ENCODE data around the gene ARHGAP15. TPM values are rescaled to one million over a fixed set of nuclear protein-coding genes. Genes with fewer than 3 reads are reported as not detected.

The ARHGAP15 gene
- total RNA-seq, 1 experiment from 2014 or later, result 82.8 TPM

GRCh38 chr2:143603035-143603655, 473.9 kb downstream of the ARHGAP15 start:
- no peak overlapping the region for H3K27ac ChIP-seq (ENCODE audit: low read length)
- DNase-seq, result no peak

DNA sequence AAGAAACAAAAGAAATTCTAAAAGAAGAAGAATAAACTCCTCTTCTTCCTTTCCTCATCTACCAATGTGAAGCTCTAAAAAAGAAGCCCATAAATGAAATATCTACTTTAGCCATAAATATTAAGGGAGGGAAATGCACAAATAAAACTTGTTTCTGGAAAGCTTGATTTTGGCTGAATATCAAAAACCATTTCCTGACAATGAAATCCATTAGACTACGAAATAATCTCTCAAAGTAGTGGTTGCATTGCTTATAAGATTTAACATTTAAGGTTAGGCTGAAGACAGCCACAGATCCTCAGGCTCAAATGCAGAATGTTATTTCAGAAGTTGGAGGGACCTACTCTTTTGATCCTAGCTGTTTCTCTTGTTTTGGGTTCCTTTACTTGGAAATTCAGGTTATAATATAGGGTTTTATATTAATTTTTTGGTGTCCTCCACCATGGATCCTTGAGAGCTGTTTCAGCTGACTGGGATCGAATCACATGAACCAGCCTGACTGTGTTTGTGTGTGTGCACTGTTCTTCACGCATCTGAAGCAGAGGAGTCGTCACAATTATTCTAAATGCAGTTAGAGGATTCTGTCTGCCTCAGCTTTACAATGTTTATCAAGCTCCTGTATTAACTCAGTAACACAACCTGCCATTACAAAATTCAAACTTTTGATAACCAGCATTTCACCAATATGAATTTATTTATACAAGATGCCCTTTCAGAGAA, 474.8 kb downstream of the ARHGAP15 start:
- H3K9me3 ChIP-seq (ENCODE audit: low read length), result no peaks in the 10 kb centered on the region
- H3K36me3 ChIP-seq (ENCODE audit: insufficient read depth, low read length), result no peaks in the 10 kb centered on the region
- H3K79me2 ChIP-seq (ENCODE audit: low read length), result no peaks in the 10 kb centered on the region
- H3K4me3 ChIP-seq (ENCODE audit: low read length), result no peak overlapping the region
- H3K27me3 ChIP-seq (ENCODE audit: low read length), result no peaks in the 10 kb centered on the region
- no peak for DNase-seq
- no peaks in the 10 kb centered on the region for H3K9me2 ChIP-seq (replicated peaks; ENCODE audit: insufficient read depth, low read length)
- H3K27ac ChIP-seq (ENCODE audit: low read length), result no peak overlapping the region
- no peak overlapping the region for H2AFZ ChIP-seq (ENCODE audit: low read length)
- H3K9ac ChIP-seq (ENCODE audit: low read length), result no peak overlapping the region
- no peaks in the 10 kb centered on the region for H4K20me1 ChIP-seq (ENCODE audit: insufficient read depth, low read depth, low read length)
- H3K4me2 ChIP-seq (ENCODE audit: low read depth, low read length, poor library complexity, severe bottlenecking), result no peak overlapping the region
- H3K4me1 ChIP-seq (ENCODE audit: low read length), result no peaks in the 10 kb centered on the region

More at GRCh38 chr2:143603035-143603655, 473.9 kb downstream of the ARHGAP15 start:
- Histone ChIP-seq H3K9me2 (replicated peaks; ENCODE audit: insufficient read depth, low read length) (no peaks in the 10 kb centered on the region), H3K79me2 (ENCODE audit: low read length) (no peaks in the 10 kb centered on the region), H3K4me3 (ENCODE audit: low read length) (no peak overlapping the region), H3K36me3 (ENCODE audit: insufficient read depth, low read length) (no peaks in the 10 kb centered on the region), H3K9ac (ENCODE audit: low read length) (no peak overlapping the region), H2AFZ (ENCODE audit: low read length) (no peak overlapping the region), H3K27me3 (ENCODE audit: low read length) (no peaks in the 10 kb centered on the region), H3K9me3 (ENCODE audit: low read length) (no peaks in the 10 kb centered on the region), H3K4me1 (ENCODE audit: low read length) (no peaks in the 10 kb centered on the region), H3K4me2 (ENCODE audit: low read depth, low read length, poor library complexity, severe bottlenecking) (no peak overlapping the region), H4K20me1 (ENCODE audit: insufficient read depth, low read depth, low read length) (no peaks in the 10 kb centered on the region)

DNA sequence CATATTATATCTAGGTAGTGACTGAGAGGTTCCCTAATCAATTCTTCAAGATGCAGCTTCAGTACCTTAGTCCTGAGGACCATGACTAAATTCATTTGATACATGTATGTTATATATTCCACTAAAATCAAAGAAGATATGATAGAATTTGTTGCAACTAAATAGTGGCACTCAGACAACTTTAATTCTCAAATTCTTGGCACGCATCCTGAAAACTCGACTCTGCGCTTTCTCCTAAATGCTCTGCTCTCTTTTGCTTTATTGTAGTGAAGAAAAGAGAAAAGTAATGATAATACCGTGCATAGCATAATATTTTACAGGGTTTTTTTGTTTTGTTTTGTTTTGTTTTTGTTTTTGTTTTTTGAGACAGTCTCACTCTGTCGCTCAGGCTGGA, 475.3 kb downstream of the ARHGAP15 start:
- Histone ChIP-seq H3K79me2 (ENCODE audit: low read length) (no peaks in the 10 kb centered on the region), H4K20me1 (ENCODE audit: insufficient read depth, low read depth, low read length) (no peaks in the 10 kb centered on the region), H3K9me2 (replicated peaks; ENCODE audit: insufficient read depth, low read length) (no peaks in the 10 kb centered on the region), H2AFZ (ENCODE audit: low read length) (no peak overlapping the region), H3K9ac (ENCODE audit: low read length) (no peak overlapping the region), H3K4me2 (ENCODE audit: low read depth, low read length, poor library complexity, severe bottlenecking) (no peak overlapping the region), H3K36me3 (ENCODE audit: insufficient read depth, low read length) (no peaks in the 10 kb centered on the region), H3K4me1 (ENCODE audit: low read length) (no peaks in the 10 kb centered on the region), H3K27me3 (ENCODE audit: low read length) (no peaks in the 10 kb centered on the region), H3K4me3 (ENCODE audit: low read length) (no peak overlapping the region), H3K9me3 (ENCODE audit: low read length) (no peaks in the 10 kb centered on the region), H3K27ac (ENCODE audit: low read length) (no peak overlapping the region)
- DNase-seq, result no peak

- DNase-seq, result no peak
- Histone ChIP-seq H2AFZ (ENCODE audit: low read length) (no peak overlapping the region), H3K36me3 (ENCODE audit: insufficient read depth, low read length) (no peaks in the 10 kb centered on the region), H3K4me1 (ENCODE audit: low read length) (no peaks in the 10 kb centered on the region), H3K9ac (ENCODE audit: low read length) (no peak overlapping the region), H3K27me3 (ENCODE audit: low read length) (no peaks in the 10 kb centered on the region), H3K4me3 (ENCODE audit: low read length) (no peak overlapping the region), H3K9me2 (replicated peaks; ENCODE audit: insufficient read depth, low read length) (no peaks in the 10 kb centered on the region), H3K27ac (ENCODE audit: low read length) (no peak overlapping the region), H3K9me3 (ENCODE audit: low read length) (no peaks in the 10 kb centered on the region), H3K79me2 (ENCODE audit: low read length) (no peaks in the 10 kb centered on the region), H3K4me2 (ENCODE audit: low read depth, low read length, poor library complexity, severe bottlenecking) (no peak overlapping the region), H4K20me1 (ENCODE audit: insufficient read depth, low read depth, low read length) (no peaks in the 10 kb centered on the region)
Measured at GRCh38 chr2:143607231-143608062, 478.2 kb downstream of the ARHGAP15 start.

- DNase-seq, result no peak
- Histone ChIP-seq H3K9me2 (replicated peaks; ENCODE audit: insufficient read depth, low read length) (no peaks in the 10 kb centered on the region), H2AFZ (ENCODE audit: low read length) (no peak overlapping the region), H3K4me3 (ENCODE audit: low read length) (no peak overlapping the region), H3K9me3 (ENCODE audit: low read length) (no peaks in the 10 kb centered on the region), H3K4me1 (ENCODE audit: low read length) (no peaks in the 10 kb centered on the region), H3K9ac (ENCODE audit: low read length) (no peak overlapping the region), H4K20me1 (ENCODE audit: insufficient read depth, low read depth, low read length) (no peaks in the 10 kb centered on the region), H3K79me2 (ENCODE audit: low read length) (no peaks in the 10 kb centered on the region), H3K36me3 (ENCODE audit: insufficient read depth, low read length) (no peaks in the 10 kb centered on the region), H3K27ac (ENCODE audit: low read length) (no peak overlapping the region), H3K4me2 (ENCODE audit: low read depth, low read length, poor library complexity, severe bottlenecking) (no peak overlapping the region), H3K27me3 (ENCODE audit: low read length) (no peaks in the 10 kb centered on the region)
Measured at GRCh38 chr2:143608063-143608423, 478.8 kb downstream of the ARHGAP15 start.

DNA sequence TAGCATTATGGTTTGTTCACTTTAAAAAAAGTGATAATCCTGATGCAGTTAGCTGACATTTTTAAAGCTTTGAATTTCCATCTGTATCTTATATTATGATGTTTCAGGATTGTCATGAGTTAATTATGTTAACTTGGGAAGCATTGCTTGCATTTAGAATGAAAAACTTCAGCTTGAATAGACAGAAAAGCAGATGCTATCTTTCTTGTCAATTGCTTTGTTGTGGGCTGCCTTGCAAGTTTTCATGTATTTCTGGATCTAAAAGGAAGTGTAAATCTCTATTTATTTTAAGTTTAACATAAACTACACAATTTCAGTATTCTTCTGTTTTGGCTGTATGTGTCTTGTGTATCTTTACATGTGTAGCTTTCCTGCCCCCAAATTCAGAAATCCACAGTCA, 479.5 kb downstream of the ARHGAP15 start:
- Histone ChIP-seq H2AFZ (ENCODE audit: low read length) (no peak overlapping the region), H3K9me3 (ENCODE audit: low read length) (no peaks in the 10 kb centered on the region), H3K27ac (ENCODE audit: low read length) (no peak overlapping the region), H3K27me3 (ENCODE audit: low read length) (no peaks in the 10 kb centered on the region), H3K36me3 (ENCODE audit: insufficient read depth, low read length) (no peaks in the 10 kb centered on the region), H3K4me1 (ENCODE audit: low read length) (no peaks in the 10 kb centered on the region), H3K4me3 (ENCODE audit: low read length) (no peak overlapping the region), H3K9me2 (replicated peaks; ENCODE audit: insufficient read depth, low read length) (no peaks in the 10 kb centered on the region), H3K79me2 (ENCODE audit: low read length) (no peaks in the 10 kb centered on the region), H3K9ac (ENCODE audit: low read length) (no peak overlapping the region), H4K20me1 (ENCODE audit: insufficient read depth, low read depth, low read length) (no peaks in the 10 kb centered on the region), H3K4me2 (ENCODE audit: low read depth, low read length, poor library complexity, severe bottlenecking) (no peak overlapping the region)
- DNase-seq, result no peak

GRCh38 chr2:143611336-143611735, 482.1 kb downstream of the ARHGAP15 start:
- Histone ChIP-seq H3K9me2 (replicated peaks; ENCODE audit: insufficient read depth, low read length) (no peaks in the 10 kb centered on the region), H3K4me2 (ENCODE audit: low read depth, low read length, poor library complexity, severe bottlenecking) (no peak overlapping the region), H3K27me3 (ENCODE audit: low read length) (no peaks in the 10 kb centered on the region), H4K20me1 (ENCODE audit: insufficient read depth, low read depth, low read length) (no peaks in the 10 kb centered on the region), H2AFZ (ENCODE audit: low read length) (no peak overlapping the region), H3K9me3 (ENCODE audit: low read length) (no peaks in the 10 kb centered on the region), H3K9ac (ENCODE audit: low read length) (no peak overlapping the region), H3K4me3 (ENCODE audit: low read length) (no peak overlapping the region), H3K36me3 (ENCODE audit: insufficient read depth, low read length) (no peaks in the 10 kb centered on the region), H3K27ac (ENCODE audit: low read length) (no peak overlapping the region), H3K4me1 (ENCODE audit: low read length) (no peaks in the 10 kb centered on the region), H3K79me2 (ENCODE audit: low read length) (no peaks in the 10 kb centered on the region)
- DNase-seq, result no peak

DNA sequence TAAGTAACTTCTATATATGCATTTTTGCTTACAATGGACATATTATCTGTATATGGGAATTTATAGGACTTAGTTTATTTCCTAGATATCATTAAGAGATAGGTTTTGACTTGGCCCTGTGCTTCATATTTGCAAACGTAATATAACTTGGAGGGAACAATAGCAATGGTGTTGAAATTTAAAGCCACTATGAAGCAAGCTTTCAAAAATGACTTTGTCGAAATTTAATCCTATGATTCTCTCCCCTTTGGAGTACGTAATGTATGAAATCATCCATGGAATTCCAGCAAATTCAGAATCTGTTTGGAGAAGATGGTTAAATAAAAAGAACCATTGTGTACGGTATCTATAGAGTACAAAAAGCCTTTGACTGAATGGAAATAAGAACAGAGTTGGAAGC, 486.3 kb downstream of the ARHGAP15 start:
- H3K36me3 ChIP-seq (ENCODE audit: insufficient read depth, low read length), result no peaks in the 10 kb centered on the region
- H3K9ac ChIP-seq (ENCODE audit: low read length), result no peak overlapping the region
- H3K9me3 ChIP-seq (ENCODE audit: low read length), result no peaks in the 10 kb centered on the region
- peaks cover 15% of the 10 kb centered on the region for H3K4me1 ChIP-seq (ENCODE audit: low read length)
- no peak overlapping the region for H3K27ac ChIP-seq (ENCODE audit: low read length)
- H3K79me2 ChIP-seq (ENCODE audit: low read length), result no peaks in the 10 kb centered on the region
- no peaks in the 10 kb centered on the region for H3K27me3 ChIP-seq (ENCODE audit: low read length)
- no peak for DNase-seq
- H3K4me3 ChIP-seq (ENCODE audit: low read length), result no peak overlapping the region
- H3K9me2 ChIP-seq (replicated peaks; ENCODE audit: insufficient read depth, low read length), result no peaks in the 10 kb centered on the region
- no peaks in the 10 kb centered on the region for H4K20me1 ChIP-seq (ENCODE audit: insufficient read depth, low read depth, low read length)
- no peak overlapping the region for H3K4me2 ChIP-seq (ENCODE audit: low read depth, low read length, poor library complexity, severe bottlenecking)
- no peak overlapping the region for H2AFZ ChIP-seq (ENCODE audit: low read length)
